CD14-positive monocyte (primary cell): ENCODE data around the gene BHLHE23. TPM values are rescaled to one million over a fixed set of nuclear protein-coding genes. Genes with fewer than 3 reads are reported as not detected.

ENCODE experiments used
- DNase-seq, 3 donors: peaks; one replicate each; pipeline ENCODE4 v3.0.0-alpha.2; 2011 to 2022
- H2AFZ ChIP-seq: 2 replicates; pipeline ENCODE4 v1.6.0; 2012; ENCODE audit warnings: mild to moderate bottlenecking, low read depth, low read length, inconsistent platforms; ENCODE audit not compliant: insufficient read depth, poor library complexity, severe bottlenecking
- H3K27ac ChIP-seq, 2 donors: 1 replicate in 1 of 2; 2 replicates in 1 of 2; pipeline ENCODE4 v1.5.1; 2012 to 2013; ENCODE audit warnings: low read length in 2 of 2, control low read depth in 1 of 2, inconsistent platforms in 1 of 2, low read depth in 1 of 2, mild to moderate bottlenecking in 1 of 2
- H3K27me3 ChIP-seq, 2 donors: one replicate each; pipeline versions ENCODE4 v1.6.0 to v1.6.1; 2011 to 2013; ENCODE audit warnings: low read length in 2 of 2; ENCODE audit not compliant: control insufficient read depth in 2 of 2, insufficient read depth in 2 of 2
- H3K36me3 ChIP-seq, 2 donors: replicated peaks in 1 of 2; 1 replicate in 1 of 2; 2 replicates in 1 of 2; pipeline versions ENCODE4 v1.5.1 to v1.6.1; 2012 to 2013; ENCODE audit warnings: low read length in 2 of 2, control low read depth in 1 of 2, inconsistent platforms in 1 of 2, mild to moderate bottlenecking in 1 of 2; ENCODE audit not compliant: insufficient read depth in 2 of 2, control insufficient read depth in 1 of 2
- H3K4me1 ChIP-seq, 2 donors: 1 replicate in 1 of 2; 2 replicates in 1 of 2; pipeline versions ENCODE4 v1.5.1 to v1.6.1; 2012 to 2013; ENCODE audit warnings: low read length in 2 of 2, control low read depth in 1 of 2, inconsistent platforms in 1 of 2, mild to moderate bottlenecking in 1 of 2, moderate library complexity in 1 of 2; ENCODE audit not compliant: insufficient read depth in 2 of 2, control insufficient read depth in 1 of 2
- H3K4me2 ChIP-seq: replicated peaks from 2 replicates; pipeline ENCODE3; 2012; ENCODE audit warnings: low read length, moderate library complexity, mild to moderate bottlenecking; ENCODE audit not compliant: poor library complexity, severe bottlenecking; ENCODE audit errors: extremely low read depth
- H3K4me3 ChIP-seq, 3 experiments: fragments of 200-600 bp in 1 of 3; sonication (generic) in 1 of 3; replicated peaks in 1 of 3; 1 replicate in 2 of 3; 2 replicates in 1 of 3; pipeline ENCODE4 v1.5.1; 2011 to 2013; ENCODE audit warnings: low read length in 3 of 3, mild to moderate bottlenecking in 3 of 3, control low read depth in 2 of 3, low read depth in 2 of 3, inconsistent platforms in 1 of 3, moderate library complexity in 1 of 3
- H3K79me2 ChIP-seq: 2 replicates; pipeline ENCODE4 v1.6.0; 2012; ENCODE audit warnings: mild to moderate bottlenecking, control low read depth, inconsistent platforms, low read length, moderate library complexity; ENCODE audit not compliant: insufficient read depth
- H3K9ac ChIP-seq: 2 replicates; pipeline ENCODE4 v1.6.0; 2017; ENCODE audit warnings: low read length, mild to moderate bottlenecking; ENCODE audit not compliant: insufficient read depth, poor library complexity, severe bottlenecking
- H3K9me3 ChIP-seq, 2 donors: replicated peaks in 1 of 2; 1 replicate in 1 of 2; 2 replicates in 1 of 2; pipeline versions ENCODE4 v1.5.1 to v1.6.1; 2012 to 2013; ENCODE audit warnings: low read length in 2 of 2, control low read depth in 1 of 2; ENCODE audit not compliant: control insufficient read depth in 1 of 2, insufficient read depth in 1 of 2
- H4K20me1 ChIP-seq: 2 replicates; pipeline ENCODE4 v1.6.0; 2012; ENCODE audit warnings: mild to moderate bottlenecking, low read length, control low read depth, moderate library complexity; ENCODE audit not compliant: insufficient read depth
- H3K27ac Mint-ChIP-seq, 7 donors: one replicate each; pipeline ENCODE4 v1.8.0; 2020; ENCODE audit warnings: mild to moderate bottlenecking in 7 of 7, mixed read lengths in 7 of 7, moderate library complexity in 6 of 7, inconsistent platforms in 2 of 7
- H3K27me3 Mint-ChIP-seq, 3 donors: one replicate each; pipeline ENCODE4 v1.8.0; 2021 to 2022; ENCODE audit warnings: low read depth in 3 of 3, mild to moderate bottlenecking in 3 of 3, mixed read lengths in 3 of 3, moderate library complexity in 3 of 3, inconsistent platforms in 1 of 3
- H3K36me3 Mint-ChIP-seq, 2 donors: one replicate each; pipeline ENCODE4 v1.8.0; 2020; ENCODE audit warnings: mixed read lengths in 2 of 2, inconsistent platforms in 1 of 2, mild to moderate bottlenecking in 1 of 2
- H3K4me1 Mint-ChIP-seq: one replicate; pipeline ENCODE4 v1.8.0; 2020; ENCODE audit warnings: mild to moderate bottlenecking, mixed read lengths
- H3K4me3 Mint-ChIP-seq, 2 donors: one replicate each; pipeline ENCODE4 v1.8.0; 2020; ENCODE audit warnings: mild to moderate bottlenecking in 2 of 2, mixed read lengths in 2 of 2, moderate library complexity in 1 of 2
- H3K9me3 Mint-ChIP-seq, 7 donors: one replicate each; pipeline ENCODE4 v1.8.0; 2020 to 2022; ENCODE audit warnings: mixed read lengths in 7 of 7, mild to moderate bottlenecking in 6 of 7, moderate library complexity in 6 of 7, inconsistent platforms in 2 of 7
- CTCF ChIP-seq: fragments of 200-600 bp; IDR thresholded peaks from one replicate; pipeline ENCODE4 v1.8.0; 2022; ENCODE audit warnings: antibody characterized with exemption, mild to moderate bottlenecking
- WGBS: methylation state at CpG from one replicate; pipeline ENCODE4 v1.1.5; 2013; ENCODE audit warnings: missing lambda C conversion rate; ENCODE audit not compliant: insufficient coverage; 5-methylcytosine and 5-hydroxymethylcytosine counted together
- intact Hi-C, 2 donors: fragments of 100-400 bp; cut with micrococcal nuclease; formaldehyde crosslinking; loops; one replicate each; pipeline versions ENCODE4 v1.15.0 to v1.15.1; 2023
- polyA plus RNA-seq, 3 donors: library from polyadenylated mRNA; depleted of rRNA in 1 of 3; unstranded in 2 of 3; stranded (reverse) in 1 of 3; fragments of 300-500 nt in 2 of 3; fragments of >200 nt in 1 of 3; fragmentation: Illumina TruSeq in 2 of 3; gene quantifications; 1 replicate in 2 of 3; 2 replicates in 1 of 3; pipeline ENCODE4 v1.2.3, GENCODE V29; 2012 to 2021

BHLHE23 gene
- polyA plus RNA-seq, 3 donors, result not detected

DNA sequence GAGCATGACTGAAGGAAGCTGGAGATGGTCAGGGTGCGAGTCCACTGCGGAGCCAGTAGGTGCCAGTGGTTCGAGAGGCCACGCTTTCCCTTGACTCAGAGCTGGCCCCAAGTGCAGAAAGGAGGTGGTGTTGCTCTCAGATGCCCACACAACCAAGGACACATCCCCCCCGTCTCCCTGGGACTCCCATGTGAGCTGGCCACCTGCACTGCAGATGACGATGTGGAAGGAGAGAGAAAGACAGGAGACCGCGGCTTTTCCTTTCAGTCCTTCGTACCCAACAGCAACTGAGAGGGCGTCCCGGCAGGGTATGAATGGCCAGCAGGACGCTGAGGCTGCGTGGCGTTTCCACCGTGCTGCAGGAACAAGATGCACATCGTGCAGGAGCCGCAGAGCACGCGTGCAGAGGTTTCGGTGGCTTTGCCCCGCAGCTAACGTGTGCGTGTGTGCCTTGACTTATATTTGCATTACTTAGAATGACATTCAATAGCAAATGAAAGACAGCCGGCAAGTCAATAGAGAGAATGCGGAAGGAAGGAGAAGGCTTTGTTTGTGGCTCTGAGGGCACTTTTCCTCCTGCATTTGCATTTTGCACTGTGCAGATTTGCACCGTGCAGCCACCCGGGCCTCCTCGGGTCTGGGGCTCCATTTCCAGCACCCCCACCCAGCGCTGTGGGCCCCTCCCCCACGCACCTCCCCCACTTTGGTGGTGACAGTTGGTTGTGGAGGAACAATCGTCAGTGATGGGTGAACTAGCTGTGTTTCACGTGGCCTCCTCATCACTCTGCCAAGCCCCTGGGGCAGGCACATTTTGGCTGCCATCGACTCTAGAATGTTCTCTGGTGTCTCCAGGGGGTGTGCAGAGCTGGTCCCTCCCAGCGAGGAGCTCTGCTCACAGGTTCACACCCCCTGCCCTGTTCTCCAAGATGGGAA is 26.4 kb upstream of the BHLHE23 start:
- WGBS, result under 1% methylated on average over 20 of the region's 34 CpGs
- Histone ChIP-seq H3K9me3 (no peaks in the 10 kb centered on the region), H2AFZ (peak overlapping the region; percentile 48), H3K79me2 (no peaks in the 10 kb centered on the region), H3K27me3 (peaks cover 0 to 31% of the 10 kb centered on the region in 2 donors), H4K20me1 (no peaks in the 10 kb centered on the region), H3K9ac (no peak overlapping the region), H3K4me3 (peak overlapping the region in 1 of 3 experiments; percentile 48), H3K4me1 (peaks cover 0 to 5% of the 10 kb centered on the region in 2 donors), H3K4me2 (peak overlapping the region; percentile 53), H3K36me3 (no peaks in the 10 kb centered on the region), H3K27ac (no peak overlapping the region)
- DNase-seq, result no peak
- peaks cover 36 to 81% (median 41%) of the 10 kb centered on the region in 3 donors for H3K27me3 Mint-ChIP-seq
- H3K4me3 Mint-ChIP-seq, result peak overlapping the region; percentile 55 to 87
- H3K36me3 Mint-ChIP-seq, result no peaks in the 10 kb centered on the region
- peaks cover 10% of the 10 kb centered on the region for H3K4me1 Mint-ChIP-seq
- no peak overlapping the region for H3K27ac Mint-ChIP-seq
- intact Hi-C loops, result no loop called here
- no peak for TF ChIP-seq CTCF
- peaks cover 0 to 9% (median 0%) of the 10 kb centered on the region in 7 donors for H3K9me3 Mint-ChIP-seq

- Histone ChIP-seq H3K9ac (no peak overlapping the region), H3K36me3 (no peaks in the 10 kb centered on the region), H2AFZ (no peak overlapping the region), H3K4me1 (peaks cover 0 to 5% of the 10 kb centered on the region in 2 donors), H3K27ac (no peak overlapping the region), H3K9me3 (no peaks in the 10 kb centered on the region), H3K4me2 (no peak overlapping the region), H3K4me3 (no peak overlapping the region), H3K79me2 (no peaks in the 10 kb centered on the region), H3K27me3 (peaks cover 0 to 39% of the 10 kb centered on the region in 2 donors), H4K20me1 (no peaks in the 10 kb centered on the region)
- 73% methylated on average over 19 of the region's 22 CpGs for WGBS
- peaks cover 0 to 11% (median 0%) of the 10 kb centered on the region in 7 donors for H3K9me3 Mint-ChIP-seq
- peak overlapping the region in 2 of 7 donors; percentile 4 to 42 for H3K27ac Mint-ChIP-seq
- H3K36me3 Mint-ChIP-seq, result no peaks in the 10 kb centered on the region
- no peak for TF ChIP-seq CTCF
- peaks cover 43 to 84% (median 45%) of the 10 kb centered on the region in 3 donors for H3K27me3 Mint-ChIP-seq
- DNase-seq, result no peak
- peaks cover 10% of the 10 kb centered on the region for H3K4me1 Mint-ChIP-seq
- H3K4me3 Mint-ChIP-seq, result peak overlapping the region in 1 of 2 donors; percentile 87
- intact Hi-C loops, result no loop called here
These were observed 25.4 kb upstream of the BHLHE23 start for GRCh38 chr20:63032026-63032800.
